Fibroblast of lung (primary cell): ENCODE measurements around the gene BMP4. TPM values are rescaled to one million over a fixed set of nuclear protein-coding genes. Genes with fewer than 3 reads are reported as not detected.
A peak's percentile ranks its signal among the peaks of the same experiment; 100 is the strongest.

Source experiments
- DNase-seq, 2 donors: peaks; one replicate each; pipeline versions ENCODE4 v3.0.0 to v3.0.0-alpha.2; 2010; ENCODE audit warnings: low read depth in 2 of 2
- H2AFZ ChIP-seq: 2 replicates; pipeline ENCODE4 v1.5.1; 2012; ENCODE audit warnings: low read length, control low read depth, inconsistent platforms
- H3K27ac ChIP-seq: 2 replicates; pipeline ENCODE4 v1.5.1; 2011; ENCODE audit warnings: low read length, control low read depth; ENCODE audit not compliant: insufficient read depth
- H3K27me3 ChIP-seq: 2 replicates; pipeline ENCODE4 v1.5.1; 2011; ENCODE audit warnings: mild to moderate bottlenecking, low read length; ENCODE audit not compliant: control insufficient read depth, insufficient read depth
- H3K36me3 ChIP-seq: 2 replicates; pipeline ENCODE4 v1.5.1; 2011; ENCODE audit warnings: low read length; ENCODE audit not compliant: control insufficient read depth, insufficient read depth
- H3K4me1 ChIP-seq: 2 replicates; pipeline ENCODE4 v1.5.1; 2011; ENCODE audit warnings: low read length; ENCODE audit not compliant: control insufficient read depth, insufficient read depth; ENCODE audit errors: extremely low read depth
- H3K4me2 ChIP-seq: 2 replicates; pipeline ENCODE4 v1.5.1; 2011; ENCODE audit warnings: low read length, control low read depth; ENCODE audit not compliant: insufficient read depth; ENCODE audit errors: extremely low read depth
- H3K4me3 ChIP-seq, 4 experiments: fragments of 200-600 bp in 1 of 4; sonication (generic) in 1 of 4; replicated peaks in 1 of 4; 2 replicates each; pipeline ENCODE4 v1.5.1; 2011 to 2016; ENCODE audit warnings: low read length in 4 of 4, low read depth in 3 of 4, mild to moderate bottlenecking in 3 of 4, control low read depth in 2 of 4, inconsistent platforms in 1 of 4, mixed read lengths in 1 of 4; ENCODE audit not compliant: insufficient read depth in 1 of 4; ENCODE audit errors: control extremely low read depth in 1 of 4
- H3K79me2 ChIP-seq: 2 replicates; pipeline ENCODE4 v1.5.1; 2012; ENCODE audit warnings: mild to moderate bottlenecking, low read length, inconsistent platforms; ENCODE audit not compliant: control insufficient read depth, insufficient read depth
- H3K9ac ChIP-seq: 2 replicates; pipeline ENCODE4 v1.5.1; 2011; ENCODE audit warnings: mild to moderate bottlenecking, low read length, control low read depth; ENCODE audit not compliant: insufficient read depth
- H3K9me3 ChIP-seq: 2 replicates; pipeline ENCODE4 v1.5.1; 2012; ENCODE audit warnings: low read depth, low read length; ENCODE audit not compliant: control insufficient read depth, insufficient read depth
- H4K20me1 ChIP-seq: 2 replicates; pipeline ENCODE4 v1.5.1; 2011; ENCODE audit warnings: low read length; ENCODE audit not compliant: control insufficient read depth, insufficient read depth; ENCODE audit errors: extremely low read depth
- CTCF ChIP-seq, 2 donors: IDR thresholded peaks in 1 of 2; conservative IDR thresholded peaks in 1 of 2; 1 replicate in 1 of 2; 2 replicates in 1 of 2; pipeline ENCODE4 v1.5.1; 2011 to 2012; ENCODE audit warnings: low read length in 2 of 2, control low read depth in 1 of 2, inconsistent platforms in 1 of 2, low read depth in 1 of 2, mild to moderate bottlenecking in 1 of 2
- EZH2 ChIP-seq: IDR thresholded peaks from 2 replicates; pipeline ENCODE4 v1.5.1; 2012; ENCODE audit warnings: low read length, control low read depth, mild to moderate bottlenecking; ENCODE audit errors: missing control alignments
- polyA plus RNA-seq, 2 donors: library from polyadenylated mRNA; depleted of rRNA in 1 of 2; stranded (reverse) in 1 of 2; unstranded in 1 of 2; fragments of >200 nt; gene quantifications; 2 replicates each; pipeline ENCODE4 v1.2.1, GENCODE V29; 2011 to 2012; ENCODE audit warnings: missing spikeins in 1 of 2
- total RNA-seq: library from RNA; depleted of rRNA; stranded (reverse); fragments of >200 nt; gene quantifications from 2 replicates; pipeline ENCODE4 v1.2.1, GENCODE V29; 2014

The BMP4 gene
- total and polyA plus RNA-seq, 2 donors (not counting 1 experiment from before 2014, with no cell fraction given): 11.4 to 77.5 TPM

- Histone ChIP-seq H3K79me2 (no peaks in the 10 kb centered on the region), H3K9ac (no peak overlapping the region), H3K27ac (no peak overlapping the region), H3K9me3 (no peaks in the 10 kb centered on the region), H3K4me1 (peaks cover 3% of the 10 kb centered on the region), H3K27me3 (no peaks in the 10 kb centered on the region), H3K4me2 (no peak overlapping the region), H2AFZ (no peak overlapping the region), H3K4me3 (no peak overlapping the region), H4K20me1 (no peaks in the 10 kb centered on the region), H3K36me3 (no peaks in the 10 kb centered on the region)
- TF ChIP-seq CTCF (conservative IDR thresholded peaks at IDR 0.05 in 1 of 2, IDR thresholded peaks at IDR 0.05 in 1 of 2; ENCODE audit: low read depth in 1 of 2, low read length in 2 of 2) (no peak), EZH2 (no peak)
- peak in 1 of 2 donors; percentile 86 for DNase-seq
Measured at GRCh38 chr14:53979113-53979681, 22.6 kb upstream of the BMP4 start.

- Histone ChIP-seq H4K20me1 (no peaks in the 10 kb centered on the region), H3K9ac (no peak overlapping the region), H3K4me1 (peaks cover 3% of the 10 kb centered on the region), H3K4me2 (no peak overlapping the region), H3K27me3 (no peaks in the 10 kb centered on the region), H3K79me2 (no peaks in the 10 kb centered on the region), H3K27ac (no peak overlapping the region), H3K9me3 (no peaks in the 10 kb centered on the region), H3K36me3 (no peaks in the 10 kb centered on the region), H2AFZ (no peak overlapping the region), H3K4me3 (no peak overlapping the region)
- no peak for DNase-seq
- TF ChIP-seq CTCF (conservative IDR thresholded peaks at IDR 0.05 in 1 of 2, IDR thresholded peaks at IDR 0.05 in 1 of 2; ENCODE audit: low read depth in 1 of 2, low read length in 2 of 2): no peak
- TF ChIP-seq EZH2: no peak
Measured at GRCh38 chr14:53978194-53978593, 21.6 kb upstream of the BMP4 start.

GRCh38 chr14:53975444-53975843 lies 18.8 kb upstream of the BMP4 start:
- no peak for DNase-seq
- Histone ChIP-seq H3K4me2 (no peak overlapping the region), H3K4me1 (no peaks in the 10 kb centered on the region), H3K27me3 (no peaks in the 10 kb centered on the region), H3K4me3 (no peak overlapping the region), H3K36me3 (no peaks in the 10 kb centered on the region), H3K9ac (no peak overlapping the region), H4K20me1 (no peaks in the 10 kb centered on the region), H3K79me2 (no peaks in the 10 kb centered on the region), H3K27ac (no peak overlapping the region), H2AFZ (no peak overlapping the region), H3K9me3 (no peaks in the 10 kb centered on the region)
- TF ChIP-seq CTCF (conservative IDR thresholded peaks at IDR 0.05 in 1 of 2, IDR thresholded peaks at IDR 0.05 in 1 of 2; ENCODE audit: low read depth in 1 of 2, low read length in 2 of 2) (no peak), EZH2 (no peak)
